ENCODE results near the gene WDFY2. TPM values are rescaled to one million over a fixed set of nuclear protein-coding genes. Genes with fewer than 3 reads are reported as not detected.

WDFY2 gene
- total and polyA plus RNA-seq, 8 donors = 1.4 to 22.6 (median 10.4) TPM

GRCh38 chr13:51769455-51770127, 185.3 kb downstream of the WDFY2 start:
- Histone ChIP-seq H3K27me3 (no peaks in the 10 kb centered on the region), H3K27ac (peak overlapping the region; percentile 8 to 88 (median 79)), H3K4me3 (no peak overlapping the region), H3K36me3 (peaks cover 0 to 26% (median 22%) of the 10 kb centered on the region in 4 donors), H3K9me3 (no peaks in the 10 kb centered on the region), H3K4me1 (peaks cover 36 to 58% (median 44%) of the 10 kb centered on the region in 4 donors)
- intact Hi-C loops (cut with DNase I; ENCODE audit: low total_unique reads) = no loop called here
- DNase-seq = peak in 1 of 2 donors; percentile 69
- WGBS, 5 donors = 48 to 58% (median 56%) methylated on average over 11 of the region's 11 CpGs
- TF ChIP-seq CTCF (IDR thresholded peaks at IDR 0.05) (no peak), POLR2AphosphoS5 (IDR thresholded peaks at IDR 0.05) (peak; percentile 68 to 78 (median 77)), POLR2A (IDR thresholded peaks at IDR 0.05) (no peak)

DNA sequence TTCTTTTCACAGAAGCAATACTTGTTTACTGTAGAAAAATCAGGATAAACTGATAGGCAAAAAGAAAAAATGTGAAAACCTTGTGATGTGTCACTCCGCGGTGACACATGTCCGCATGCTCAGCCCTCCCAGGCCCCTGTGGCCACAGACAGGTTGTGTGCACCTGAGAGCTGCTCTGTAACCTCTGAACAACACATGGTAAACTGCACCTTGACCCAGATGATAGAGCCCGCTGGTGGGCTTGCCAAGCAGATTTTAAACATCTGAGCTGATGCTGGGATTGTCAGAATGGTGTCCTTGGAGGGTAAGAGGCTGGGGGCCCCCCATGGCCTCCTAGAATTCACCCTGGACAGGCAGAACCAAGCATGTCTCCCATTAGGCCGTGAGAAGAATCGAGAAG, 185.9 kb downstream of the WDFY2 start:
- Histone ChIP-seq H3K4me3 (no peak overlapping the region), H3K9me3 (no peaks in the 10 kb centered on the region), H3K27me3 (no peaks in the 10 kb centered on the region), H3K4me1 (peaks cover 30 to 52% (median 39%) of the 10 kb centered on the region in 4 donors), H3K27ac (peak overlapping the region; percentile 21 to 88 (median 79)), H3K36me3 (peaks cover 0 to 26% (median 22%) of the 10 kb centered on the region in 4 donors)
- no peak for TF ChIP-seq POLR2A (IDR thresholded peaks at IDR 0.05)
- no peak for TF ChIP-seq POLR2AphosphoS5 (IDR thresholded peaks at IDR 0.05)
- no peak for TF ChIP-seq EP300 (IDR thresholded peaks at IDR 0.05)
- TF ChIP-seq CTCF (IDR thresholded peaks at IDR 0.05) = no peak
- intact Hi-C loops (cut with DNase I; ENCODE audit: low total_unique reads) = no loop called here
- DNase-seq = no peak
- WGBS, 5 donors = 68 to 84% (median 76%) methylated on average over 6 of the region's 6 CpGs

DNA sequence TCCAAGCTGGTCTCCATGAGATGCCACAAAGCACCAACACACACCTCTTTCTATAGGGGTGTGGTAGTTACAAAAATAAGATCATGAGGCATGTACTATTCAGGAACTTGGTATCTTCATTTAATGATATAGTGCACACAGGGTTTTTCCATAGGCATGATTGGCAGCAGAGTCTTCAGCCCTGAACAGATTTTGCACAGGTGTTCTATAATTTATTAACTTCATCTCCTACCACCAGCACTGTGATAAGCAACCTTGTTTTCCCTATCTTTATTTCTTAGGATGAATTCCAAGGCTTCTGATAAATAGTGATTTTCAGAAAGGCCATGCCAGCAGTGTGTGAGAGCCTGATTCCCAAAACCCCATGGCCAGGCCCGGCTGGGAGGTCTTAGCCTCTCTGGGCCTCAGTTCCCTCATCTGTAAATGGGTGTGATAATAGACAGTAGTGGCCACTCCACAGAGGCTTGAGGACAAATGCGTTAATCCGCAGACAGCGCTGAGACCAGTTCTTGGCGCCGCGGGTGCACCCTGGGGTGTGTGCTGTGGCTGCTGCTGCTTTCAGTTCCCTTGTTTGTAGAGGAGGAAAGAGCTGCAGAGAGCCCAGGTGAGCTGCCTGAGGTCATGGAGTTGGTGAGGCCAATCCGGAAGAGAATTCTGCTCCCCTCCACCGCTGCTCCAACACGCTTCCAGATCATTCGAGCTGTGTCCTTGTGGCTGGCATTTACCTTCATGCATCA, 186.6 kb downstream of the WDFY2 start:
- intact Hi-C loops (cut with DNase I; ENCODE audit: low total_unique reads) = no loop called here
- Histone ChIP-seq H3K27ac (peak overlapping the region; percentile 62 to 88 (median 79)), H3K9me3 (no peaks in the 10 kb centered on the region), H3K36me3 (peaks cover 0 to 26% (median 22%) of the 10 kb centered on the region in 4 donors), H3K4me3 (no peak overlapping the region), H3K27me3 (no peaks in the 10 kb centered on the region), H3K4me1 (peaks cover 28 to 51% (median 36%) of the 10 kb centered on the region in 4 donors)
- 25 to 72% (median 60%) methylated on average over 10 to 11 of the region's 11 CpGs for WGBS, 5 donors
- TF ChIP-seq POLR2A (IDR thresholded peaks at IDR 0.05) = no peak
- TF ChIP-seq CTCF (IDR thresholded peaks at IDR 0.05) = no peak
- TF ChIP-seq EP300 (IDR thresholded peaks at IDR 0.05) = no peak
- TF ChIP-seq POLR2AphosphoS5 (IDR thresholded peaks at IDR 0.05) = peak in 2 of 3 donors; percentile 27 to 52
- peak; percentile 49 to 73 for DNase-seq

- 63 to 82% (median 73%) methylated on average over 17 of the region's 17 CpGs for WGBS, 5 donors
- Histone ChIP-seq H3K27me3 (no peaks in the 10 kb centered on the region), H3K27ac (peak overlapping the region; percentile 62 to 88 (median 79)), H3K4me3 (no peak overlapping the region), H3K4me1 (peaks cover 28 to 51% (median 36%) of the 10 kb centered on the region in 4 donors), H3K9me3 (no peaks in the 10 kb centered on the region), H3K36me3 (peaks cover 0 to 26% (median 17%) of the 10 kb centered on the region in 4 donors)
- no peak for TF ChIP-seq POLR2A (IDR thresholded peaks at IDR 0.05)
- no peak for TF ChIP-seq POLR2AphosphoS5 (IDR thresholded peaks at IDR 0.05)
- no peak for TF ChIP-seq CTCF (IDR thresholded peaks at IDR 0.05)
- no peak for TF ChIP-seq EP300 (IDR thresholded peaks at IDR 0.05)
- peak in 1 of 2 donors; percentile 40 for DNase-seq
- intact Hi-C loops (cut with DNase I; ENCODE audit: low total_unique reads) = no loop called here
Observed at GRCh38 chr13:51771418-51772104, 187.3 kb downstream of the WDFY2 start.

Data from stomach (tissue), 9 donors.